Middle frontal gyrus (tissue), 1 donor: ENCODE results near the gene METTL5.
"Not testable (repeated sequence)": the region's sequence is repeated elsewhere in the genome, so short reads cannot be mapped to it uniquely, and the experiment has no call there.

Source experiments
- DNase-seq: peaks from one replicate; pipeline ENCODE4 v3.0.0-alpha.2; 2015; ENCODE audit warnings: low spot score; ENCODE audit errors: extremely low spot score

METTL5 gene

DNA sequence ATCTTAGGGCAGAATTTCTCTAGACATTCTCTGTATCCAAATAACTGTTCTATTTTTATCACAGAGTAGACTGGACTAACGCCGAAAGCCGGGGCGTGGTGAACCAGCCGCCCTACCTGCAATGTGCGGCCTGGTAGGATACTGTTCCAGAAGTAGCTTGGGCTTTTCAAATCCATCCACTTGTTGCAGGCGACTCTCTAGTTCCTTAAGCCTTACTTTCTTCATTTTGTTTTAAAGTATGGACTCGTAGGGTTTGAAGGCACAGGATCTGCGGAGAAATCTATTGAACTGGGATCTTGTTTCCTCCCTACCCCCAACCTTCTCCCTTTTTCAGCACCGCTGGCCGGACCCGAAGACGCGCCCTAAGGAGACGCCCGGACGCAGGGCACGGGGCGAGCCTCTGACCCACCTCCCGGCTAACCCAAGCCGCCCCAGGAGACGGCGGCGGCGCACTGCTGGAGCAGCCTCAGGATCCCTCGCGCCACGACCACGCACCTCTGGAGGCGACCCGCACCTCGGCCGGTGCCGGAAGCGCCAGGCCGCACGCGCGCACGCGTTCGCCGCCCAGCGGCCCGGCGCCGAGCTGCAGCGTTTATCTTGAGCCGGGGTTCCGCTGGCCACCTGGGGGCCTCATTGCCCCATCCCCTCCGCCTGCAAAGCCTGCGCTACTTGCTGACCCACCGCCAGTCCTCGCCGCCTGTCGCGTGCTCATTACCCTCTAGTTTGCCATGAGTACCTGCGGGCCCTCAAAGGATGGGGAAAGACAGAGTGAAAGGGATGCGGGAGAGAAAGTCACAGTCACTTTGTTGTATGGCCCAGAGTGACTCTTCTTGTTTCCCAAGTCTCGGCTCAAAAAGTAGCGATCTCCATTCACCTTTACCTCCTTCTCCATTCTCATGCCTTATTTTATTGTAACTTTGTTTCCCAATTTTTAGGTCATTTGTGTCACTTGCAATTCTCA lies at the start of gene METTL5:
TSS of gene METTL5 (minus strand) at position 533 of the 961 bp plus-strand sequence. CDS start at position 225, 308 bp downstream.
- peak; percentile 65 for DNase-seq

DNA sequence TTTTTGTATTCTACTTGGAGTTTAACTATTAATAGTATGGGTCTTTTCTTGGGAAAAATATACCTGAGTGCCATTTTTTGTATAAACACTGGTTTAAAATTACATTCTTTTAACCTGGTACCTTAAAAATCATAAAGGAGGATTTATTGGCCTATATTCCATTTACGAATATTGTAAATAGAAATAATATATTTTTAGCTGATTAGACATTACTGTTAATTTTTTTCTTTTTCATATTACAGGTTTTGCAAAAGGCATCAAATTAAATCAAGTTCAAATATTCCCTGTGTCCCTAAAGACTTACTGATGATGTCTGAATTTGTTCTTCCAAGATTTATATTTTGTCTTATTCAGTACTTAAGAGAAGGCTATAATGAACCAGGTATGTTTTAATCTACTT lies 47.3 kb upstream of the METTL5 start:
- no peak for DNase-seq

DNA sequence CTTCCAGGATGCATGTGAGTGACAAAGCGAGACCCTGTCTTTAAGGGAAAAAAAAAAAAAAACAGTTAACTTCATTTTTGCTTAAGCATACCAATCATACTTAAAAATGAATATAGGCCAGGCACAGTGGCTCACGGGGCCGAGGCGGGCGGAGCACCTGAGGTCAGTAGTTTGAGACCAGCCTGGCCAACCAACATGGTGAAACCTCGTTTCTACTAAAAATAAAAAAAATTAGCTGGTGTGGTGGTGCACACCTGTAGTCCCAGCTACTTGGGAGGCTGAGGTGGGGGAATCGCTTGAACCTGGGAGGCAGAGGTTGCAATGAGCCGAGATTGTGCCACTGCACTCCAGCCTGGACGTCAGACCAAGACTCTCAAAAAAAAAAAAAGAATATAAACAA lies 46.7 kb upstream of the METTL5 start:
- not testable (repeated sequence) for DNase-seq

DNA sequence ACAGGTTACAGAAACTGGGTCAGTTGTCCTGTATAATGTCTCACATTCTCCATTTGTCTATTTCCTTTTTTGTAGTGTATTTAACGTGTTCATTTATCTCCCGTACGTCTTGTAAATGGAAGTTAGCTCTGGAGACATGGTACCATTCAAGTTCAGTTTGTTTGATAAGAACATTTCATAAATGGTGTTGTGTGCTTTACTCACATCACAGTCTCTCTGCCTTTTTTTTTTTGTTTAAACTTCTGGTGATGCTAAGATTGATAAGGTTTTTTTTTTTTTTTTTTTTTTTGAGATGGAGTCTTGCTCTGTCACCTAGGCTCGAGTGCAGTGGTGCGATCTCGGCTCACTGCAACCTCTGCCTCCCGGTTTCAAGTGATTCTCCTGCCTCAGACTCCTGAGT lies 44.2 kb upstream of the METTL5 start:
- no peak for DNase-seq

DNA sequence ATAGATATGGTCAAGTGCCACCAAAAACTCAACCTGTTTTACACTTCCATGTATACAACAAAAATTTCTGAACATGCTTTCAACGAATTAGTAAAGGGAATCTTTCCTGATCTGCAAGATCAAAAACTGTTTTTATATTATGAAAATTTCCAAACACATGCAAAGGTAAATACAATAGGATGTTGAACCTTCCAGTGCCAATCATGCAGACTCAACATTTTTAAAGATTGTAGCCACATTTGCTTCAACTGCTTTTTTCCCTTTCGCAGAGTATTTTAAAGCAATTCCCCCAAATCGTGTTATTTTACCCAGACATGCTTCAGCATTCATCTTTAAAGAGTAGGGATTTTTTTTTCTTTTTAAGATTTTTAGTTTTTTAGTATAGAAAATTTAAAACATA lies 42.9 kb upstream of the METTL5 start:
- no peak for DNase-seq

DNA sequence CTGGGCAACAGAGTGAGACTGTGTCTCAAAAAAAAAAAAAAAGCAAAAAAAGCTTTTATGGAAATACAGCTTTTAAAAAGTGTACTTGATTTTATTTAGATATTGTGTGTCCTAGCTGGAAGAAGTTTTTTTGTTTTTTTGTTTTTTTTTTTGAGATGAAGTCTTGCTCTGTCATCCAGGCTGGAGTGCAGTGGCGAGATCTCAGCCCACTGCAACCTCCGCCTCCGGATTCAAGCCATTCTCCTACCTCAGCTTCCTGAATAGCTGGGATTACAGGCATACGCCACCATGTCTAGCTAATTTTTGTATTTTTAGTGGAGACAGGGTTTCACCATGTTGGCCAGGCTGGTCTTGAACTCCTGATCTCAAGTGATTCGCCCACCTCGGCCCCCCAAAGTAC lies 41.5 kb upstream of the METTL5 start:
- DNase-seq: not testable (repeated sequence)

DNA sequence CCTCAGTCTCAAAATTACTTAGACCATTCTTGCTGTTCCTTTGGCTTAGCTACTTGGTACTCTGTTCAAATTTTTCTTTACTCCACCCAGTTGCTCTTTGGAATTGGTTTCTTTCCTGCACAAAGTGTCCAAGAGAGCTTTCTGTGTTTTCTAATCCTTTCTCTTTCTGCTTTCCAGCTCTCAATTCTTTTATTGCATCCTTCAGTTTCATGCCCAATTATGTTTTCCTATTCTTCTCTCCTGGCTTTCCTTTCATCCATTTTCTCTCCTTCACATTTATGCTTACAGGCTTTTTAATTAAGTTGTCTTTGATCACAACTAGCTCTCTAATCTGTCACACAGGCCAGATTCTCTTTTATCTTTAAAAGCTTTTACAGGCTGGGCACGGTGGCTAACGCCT lies 40.8 kb upstream of the METTL5 start:
- no peak for DNase-seq

DNA sequence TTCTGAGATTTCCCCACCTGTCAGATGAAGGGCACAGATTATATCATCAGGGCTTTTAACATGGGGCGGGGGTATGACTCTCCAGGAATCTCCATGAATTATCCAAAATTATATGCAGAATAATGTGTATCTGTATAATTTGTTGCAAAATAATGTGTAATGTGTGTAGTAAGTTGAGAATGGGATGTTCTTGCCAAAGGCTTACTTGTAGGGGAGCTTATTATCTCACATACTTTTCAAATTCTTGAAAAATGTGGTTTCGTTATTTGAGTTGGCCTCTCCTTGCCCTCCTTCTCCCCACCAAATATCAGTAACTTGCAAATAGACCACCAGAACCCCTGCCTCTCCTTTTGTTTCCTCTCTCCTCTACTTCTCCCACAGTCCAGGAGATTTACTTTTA lies 38.1 kb upstream of the METTL5 start:
- DNase-seq: no peak

DNA sequence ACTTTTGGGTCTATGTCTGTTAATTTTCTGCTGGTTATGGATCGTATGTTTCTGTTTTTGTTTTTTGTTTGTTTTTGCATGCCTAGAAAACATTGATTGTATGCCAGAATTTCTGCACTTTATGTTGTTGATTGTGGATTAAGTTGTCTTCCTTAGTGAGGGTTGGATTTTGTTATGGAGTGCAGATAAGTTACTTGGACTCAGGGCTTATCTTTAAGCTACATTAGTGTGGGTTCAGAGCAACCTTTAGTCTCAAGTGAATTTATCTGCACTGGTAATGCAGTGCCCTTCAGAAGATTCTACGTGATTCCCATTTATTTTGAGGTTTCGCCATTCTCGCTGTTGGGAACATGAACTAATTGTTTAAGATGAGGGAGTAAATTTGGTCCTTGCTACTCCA lies 35.4 kb upstream of the METTL5 start:
- DNase-seq: no peak

DNA sequence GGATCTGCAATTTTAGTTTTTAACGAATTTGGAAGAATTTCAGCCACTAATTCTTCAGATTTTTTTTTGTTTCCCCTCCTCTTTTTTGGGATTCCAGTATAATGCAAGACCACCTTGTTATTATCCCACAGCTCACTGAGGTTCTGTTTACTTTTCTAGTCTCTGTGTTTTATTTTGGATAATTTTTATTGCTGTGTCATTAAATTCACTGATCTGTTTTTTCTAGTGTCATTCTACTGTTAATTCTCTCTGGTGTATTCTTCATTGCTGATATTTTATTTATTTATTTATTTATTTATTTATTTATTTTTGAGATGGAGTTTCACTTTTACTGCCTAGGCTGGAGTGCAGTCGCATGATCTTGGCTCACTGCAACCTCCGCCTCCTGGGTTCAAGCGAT lies 34.7 kb upstream of the METTL5 start:
- DNase-seq: no peak

DNA sequence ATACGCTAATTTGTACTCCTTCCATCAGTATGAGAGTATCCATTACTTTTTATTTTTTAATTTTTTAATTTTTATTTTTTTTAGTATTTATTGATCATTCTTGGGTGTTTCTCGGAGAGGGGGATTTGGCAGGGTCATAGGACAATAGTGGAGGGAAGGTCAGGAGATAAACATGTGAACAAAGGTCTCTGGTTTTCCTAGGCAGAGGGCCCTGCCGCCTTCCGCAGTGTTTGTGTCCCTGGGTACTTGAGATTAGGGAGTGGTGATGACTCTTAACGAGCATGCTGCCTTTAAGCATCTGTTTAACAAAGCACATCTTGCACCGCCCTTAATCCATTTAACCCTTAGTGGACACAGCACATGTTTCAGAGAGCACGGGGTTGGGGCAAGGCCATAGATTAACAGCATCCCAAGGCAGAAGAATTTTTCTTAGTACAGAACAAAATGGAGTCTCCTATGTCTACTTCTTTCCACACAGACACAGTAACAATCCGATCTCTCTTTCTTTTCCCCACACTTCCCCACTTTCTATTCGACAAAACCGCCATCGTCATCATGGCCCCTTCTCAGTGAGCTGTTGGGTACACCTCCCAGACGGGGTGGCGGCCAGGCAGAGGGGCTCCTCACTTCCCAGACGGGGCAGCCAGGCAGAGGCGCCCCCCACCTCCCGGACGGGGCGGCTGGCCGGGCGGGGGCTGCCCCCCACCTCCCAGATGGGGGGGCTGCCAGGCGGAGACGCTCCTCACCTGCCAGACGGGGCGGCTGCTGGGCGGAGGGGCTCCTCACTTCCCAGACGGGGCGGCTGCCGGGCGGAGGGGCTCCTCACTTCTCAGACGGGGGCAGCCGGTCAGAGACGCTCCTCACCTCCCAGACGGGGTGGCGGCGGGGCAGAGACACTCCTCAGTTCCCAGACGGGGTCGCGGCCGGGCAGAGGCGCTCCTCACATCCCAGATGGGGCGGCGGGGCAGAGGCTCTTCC lies 30.9 kb upstream of the METTL5 start:
- DNase-seq: not testable (repeated sequence)

DNA sequence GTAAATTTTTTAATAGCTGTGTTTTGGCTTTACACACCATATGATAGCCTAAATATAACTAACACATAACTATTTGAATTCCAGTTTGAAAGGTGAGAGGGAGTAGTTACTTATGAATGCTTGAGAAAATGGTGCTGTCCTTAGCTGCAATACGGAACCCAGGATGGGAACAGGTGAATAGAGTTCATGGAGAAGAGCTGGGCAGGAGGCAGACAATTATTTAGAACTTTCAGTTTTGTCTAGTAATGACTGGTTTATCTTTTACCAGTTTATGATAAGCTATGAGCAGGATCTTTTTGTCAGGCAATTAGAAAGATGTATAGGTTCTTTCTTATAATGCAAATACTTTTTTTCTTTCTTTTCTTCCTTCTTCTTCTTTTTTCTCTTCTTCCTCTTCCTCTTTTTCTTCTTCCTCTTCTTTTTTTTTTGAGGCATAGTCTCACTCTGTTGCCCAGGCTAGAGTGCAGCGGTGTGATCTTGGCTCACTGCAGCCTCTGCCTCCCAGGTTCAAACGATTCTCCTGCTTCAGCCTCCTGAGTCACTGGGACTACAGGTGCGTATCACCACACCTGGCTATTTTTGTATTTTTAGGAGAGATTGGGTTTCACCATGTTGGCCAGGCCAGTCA lies 28.4 kb upstream of the METTL5 start:
- DNase-seq: no peak

DNA sequence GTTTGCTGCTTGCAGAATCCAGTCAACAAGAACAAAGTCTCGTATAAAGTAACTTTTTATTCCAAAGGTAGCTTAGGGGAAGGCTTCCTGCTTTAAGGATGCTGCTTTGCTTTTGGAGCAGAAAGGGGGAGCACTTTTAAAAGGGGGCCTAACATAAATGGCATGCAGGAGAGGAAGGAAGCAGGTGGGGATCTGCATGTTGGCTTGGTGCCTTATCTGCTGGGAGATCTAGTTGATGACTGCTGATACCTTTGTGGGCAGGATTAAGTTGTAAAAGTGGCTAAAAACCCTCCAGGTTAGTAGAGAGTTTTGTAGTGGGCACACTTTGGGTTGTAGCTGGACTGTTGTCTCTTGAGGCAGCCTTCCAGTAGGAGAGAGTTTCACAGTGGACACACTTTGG lies 25.0 kb upstream of the METTL5 start:
- no peak for DNase-seq

DNA sequence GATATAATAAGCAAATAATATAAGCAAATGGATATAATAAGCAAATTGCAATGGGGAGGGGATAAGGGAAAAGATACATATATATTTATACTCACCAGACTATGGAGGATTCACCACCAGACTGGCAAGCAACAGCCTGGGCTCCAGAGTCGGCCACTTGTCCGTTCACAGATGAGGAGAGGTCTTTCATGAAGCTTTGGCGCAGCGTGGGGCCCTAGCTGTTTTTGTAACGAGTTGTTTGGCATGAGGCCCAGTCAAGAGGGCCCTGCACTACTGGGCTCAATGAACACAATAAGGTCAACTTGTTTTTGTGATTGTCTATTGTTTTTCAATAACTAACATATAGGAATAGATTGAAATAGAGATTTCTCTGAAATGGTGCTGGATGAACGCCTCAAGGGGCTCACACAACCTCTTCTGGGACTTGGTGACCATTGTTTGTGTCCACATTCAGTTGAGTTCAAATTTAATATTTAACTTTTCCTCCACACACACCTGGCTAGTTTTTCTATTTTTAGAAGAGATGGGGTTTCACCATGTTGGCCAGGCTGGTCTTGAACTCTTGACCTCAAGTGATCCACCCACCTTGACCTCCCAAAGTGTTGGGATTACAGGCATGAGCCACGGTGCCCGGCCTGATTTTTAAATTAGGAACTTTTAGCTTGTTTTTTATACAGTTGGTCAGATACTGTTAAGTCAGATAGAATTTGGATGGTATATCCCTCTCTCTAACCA lies 24.4 kb upstream of the METTL5 start:
- DNase-seq: not testable (repeated sequence)

DNA sequence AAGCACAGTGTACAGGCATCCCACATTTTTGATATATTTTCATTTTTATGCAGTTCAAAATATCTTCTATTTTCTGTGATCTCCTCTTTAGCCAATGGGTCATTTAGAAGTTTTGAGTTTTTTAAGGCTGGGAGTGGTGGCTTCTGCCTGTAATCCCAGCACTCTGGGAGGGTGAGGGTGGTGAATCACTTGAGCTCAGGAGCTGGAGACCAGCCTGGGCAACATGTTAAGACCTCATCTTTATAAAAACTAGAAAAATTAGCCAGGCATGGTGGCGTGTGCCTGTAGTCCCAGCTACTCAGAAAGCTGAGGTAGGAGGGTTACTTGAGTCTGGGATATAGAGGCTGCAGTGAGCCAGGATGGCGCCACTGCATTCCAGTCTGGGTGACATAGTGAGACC lies 20.3 kb upstream of the METTL5 start:
- DNase-seq: no peak

DNA sequence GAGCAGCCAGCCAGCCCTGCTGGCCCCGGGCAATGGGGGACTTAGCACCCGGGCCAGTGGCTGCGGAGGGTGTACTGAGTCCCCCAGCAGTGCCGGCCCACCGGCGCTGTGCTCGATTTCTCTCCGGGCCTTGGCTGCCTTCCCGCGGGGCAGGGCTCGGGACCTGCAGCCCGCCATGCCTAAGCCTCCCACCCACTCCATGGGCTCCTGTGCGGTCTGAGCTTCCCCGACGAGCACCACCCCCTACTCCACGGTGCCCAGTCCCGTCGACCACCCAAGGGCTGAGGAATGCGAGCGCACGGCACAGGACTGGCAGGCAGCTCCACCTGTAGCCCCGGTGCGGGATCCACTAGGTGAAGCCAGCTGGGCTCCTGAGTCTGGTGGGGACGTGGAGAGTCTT lies 16.9 kb upstream of the METTL5 start:
- not testable (repeated sequence) for DNase-seq

DNA sequence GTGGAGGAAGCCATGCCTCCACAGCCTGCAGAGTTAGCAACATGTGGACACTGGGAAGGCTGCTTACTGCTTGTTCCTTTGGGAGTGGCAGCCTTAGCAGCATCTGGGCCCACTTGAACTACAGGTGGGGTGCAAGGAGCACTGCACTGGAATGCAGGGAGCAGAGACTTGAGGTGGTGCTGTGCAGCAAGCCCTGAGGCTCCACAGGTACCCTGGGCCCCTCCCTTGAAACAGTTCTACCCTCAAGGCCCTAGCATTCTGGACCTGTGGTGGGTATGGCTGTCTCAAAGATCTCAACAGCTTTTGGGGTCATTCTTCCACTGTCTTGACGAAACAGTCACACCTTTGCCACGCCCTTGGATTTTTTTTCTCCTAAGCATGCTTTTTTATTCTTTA lies 16.0 kb upstream of the METTL5 start:
- no peak for DNase-seq

DNA sequence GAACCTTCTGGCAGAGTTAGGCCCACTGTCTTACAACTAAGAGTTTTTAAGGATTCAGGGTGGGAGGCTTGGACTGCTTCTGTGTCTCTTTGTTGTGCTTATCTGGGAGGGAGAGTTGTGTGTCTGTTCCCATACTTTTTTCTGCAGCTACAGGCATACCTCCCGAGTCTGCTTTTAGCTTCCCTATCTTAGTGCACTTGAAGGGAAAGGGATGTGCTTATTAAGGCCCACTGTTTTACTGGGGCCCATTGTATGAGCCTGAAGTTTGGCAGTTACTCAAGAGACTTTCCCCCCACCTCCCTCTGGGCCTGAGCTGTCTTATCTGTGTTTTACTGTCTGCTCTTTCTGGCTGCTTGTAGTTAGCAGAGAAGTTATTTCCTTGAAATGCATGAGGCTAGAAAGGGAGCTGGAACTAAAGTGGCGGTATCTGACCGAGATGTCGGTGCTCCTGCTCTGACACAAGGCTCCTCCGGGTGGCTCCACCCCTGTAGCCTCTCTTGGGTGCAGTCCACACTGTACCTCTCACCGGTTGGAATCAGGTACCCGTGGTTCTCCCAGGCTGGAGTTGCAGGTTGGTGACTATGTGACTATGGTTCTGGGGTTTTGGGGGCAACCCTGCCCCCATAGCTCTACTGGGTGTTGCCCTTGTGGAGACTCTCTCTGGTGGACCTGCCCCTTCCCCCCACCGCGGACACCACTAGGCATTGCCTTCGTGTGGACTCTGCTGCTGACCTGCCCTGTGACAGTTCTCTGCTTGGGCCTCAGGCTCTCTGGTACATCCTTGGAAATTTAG lies 15.4 kb upstream of the METTL5 start:
- DNase-seq: no peak

DNA sequence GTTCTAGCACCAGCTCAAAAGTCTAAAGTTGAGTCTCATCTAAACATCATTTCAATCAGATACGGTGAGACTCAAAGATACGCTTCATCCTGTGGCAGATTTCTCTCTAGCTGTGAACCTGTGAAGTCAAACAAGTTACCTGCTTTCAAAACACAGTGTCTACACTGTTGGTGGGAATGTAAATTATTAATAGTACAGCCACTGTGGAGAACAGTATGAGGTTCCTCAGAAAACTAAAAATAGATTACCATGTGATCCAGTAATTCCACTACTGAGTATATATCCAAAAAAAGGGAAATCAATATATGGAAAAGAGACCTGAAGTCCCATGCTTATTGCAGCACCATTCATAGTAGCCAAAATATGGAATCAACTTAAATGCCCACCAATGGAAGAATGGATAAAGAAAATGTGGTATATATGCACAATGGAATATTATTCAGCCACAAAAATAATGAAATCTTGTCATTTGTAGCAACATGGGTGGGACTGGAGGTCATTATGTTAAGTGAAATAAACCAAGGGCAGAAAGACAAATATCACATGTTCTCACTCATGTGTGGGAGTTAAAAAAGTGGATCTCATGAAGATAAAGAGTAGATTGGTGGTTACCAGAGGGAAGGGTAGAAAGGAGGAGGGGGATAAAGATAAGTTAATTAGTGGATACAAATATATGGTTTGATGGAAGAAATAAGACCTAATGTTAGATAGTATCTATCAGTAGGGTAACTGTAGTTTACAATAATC lies 14.2 kb upstream of the METTL5 start:
- no peak for DNase-seq
